CD14-positive monocyte (primary cell): Measurements from ENCODE around the gene RPLP1. TPM values are rescaled to one million over a fixed set of nuclear protein-coding genes. Genes with fewer than 3 reads are reported as not detected.

ENCODE experiments used
- DNase-seq, 3 donors: peaks; one replicate each; pipeline ENCODE4 v3.0.0-alpha.2; 2011 to 2022
- H2AFZ ChIP-seq: 2 replicates; pipeline ENCODE4 v1.6.0; 2012; ENCODE audit warnings: mild to moderate bottlenecking, low read depth, low read length, inconsistent platforms; ENCODE audit not compliant: insufficient read depth, poor library complexity, severe bottlenecking
- H3K27ac ChIP-seq, 2 donors: 1 replicate in 1 of 2; 2 replicates in 1 of 2; pipeline ENCODE4 v1.5.1; 2012 to 2013; ENCODE audit warnings: low read length in 2 of 2, control low read depth in 1 of 2, inconsistent platforms in 1 of 2, low read depth in 1 of 2, mild to moderate bottlenecking in 1 of 2
- H3K27me3 ChIP-seq, 2 donors: one replicate each; pipeline versions ENCODE4 v1.6.0 to v1.6.1; 2011 to 2013; ENCODE audit warnings: low read length in 2 of 2; ENCODE audit not compliant: control insufficient read depth in 2 of 2, insufficient read depth in 2 of 2
- H3K36me3 ChIP-seq, 2 donors: replicated peaks in 1 of 2; 1 replicate in 1 of 2; 2 replicates in 1 of 2; pipeline versions ENCODE4 v1.5.1 to v1.6.1; 2012 to 2013; ENCODE audit warnings: low read length in 2 of 2, control low read depth in 1 of 2, inconsistent platforms in 1 of 2, mild to moderate bottlenecking in 1 of 2; ENCODE audit not compliant: insufficient read depth in 2 of 2, control insufficient read depth in 1 of 2
- H3K4me1 ChIP-seq, 2 donors: 1 replicate in 1 of 2; 2 replicates in 1 of 2; pipeline versions ENCODE4 v1.5.1 to v1.6.1; 2012 to 2013; ENCODE audit warnings: low read length in 2 of 2, control low read depth in 1 of 2, inconsistent platforms in 1 of 2, mild to moderate bottlenecking in 1 of 2, moderate library complexity in 1 of 2; ENCODE audit not compliant: insufficient read depth in 2 of 2, control insufficient read depth in 1 of 2
- H3K4me2 ChIP-seq: replicated peaks from 2 replicates; pipeline ENCODE3; 2012; ENCODE audit warnings: low read length, moderate library complexity, mild to moderate bottlenecking; ENCODE audit not compliant: poor library complexity, severe bottlenecking; ENCODE audit errors: extremely low read depth
- H3K4me3 ChIP-seq, 3 experiments: fragments of 200-600 bp in 1 of 3; sonication (generic) in 1 of 3; replicated peaks in 1 of 3; 1 replicate in 2 of 3; 2 replicates in 1 of 3; pipeline ENCODE4 v1.5.1; 2011 to 2013; ENCODE audit warnings: low read length in 3 of 3, mild to moderate bottlenecking in 3 of 3, control low read depth in 2 of 3, low read depth in 2 of 3, inconsistent platforms in 1 of 3, moderate library complexity in 1 of 3
- H3K79me2 ChIP-seq: 2 replicates; pipeline ENCODE4 v1.6.0; 2012; ENCODE audit warnings: mild to moderate bottlenecking, control low read depth, inconsistent platforms, low read length, moderate library complexity; ENCODE audit not compliant: insufficient read depth
- H3K9ac ChIP-seq: 2 replicates; pipeline ENCODE4 v1.6.0; 2017; ENCODE audit warnings: low read length, mild to moderate bottlenecking; ENCODE audit not compliant: insufficient read depth, poor library complexity, severe bottlenecking
- H3K9me3 ChIP-seq, 2 donors: replicated peaks in 1 of 2; 1 replicate in 1 of 2; 2 replicates in 1 of 2; pipeline versions ENCODE4 v1.5.1 to v1.6.1; 2012 to 2013; ENCODE audit warnings: low read length in 2 of 2, control low read depth in 1 of 2; ENCODE audit not compliant: control insufficient read depth in 1 of 2, insufficient read depth in 1 of 2
- H4K20me1 ChIP-seq: 2 replicates; pipeline ENCODE4 v1.6.0; 2012; ENCODE audit warnings: mild to moderate bottlenecking, low read length, control low read depth, moderate library complexity; ENCODE audit not compliant: insufficient read depth
- H3K27ac Mint-ChIP-seq, 7 donors: one replicate each; pipeline ENCODE4 v1.8.0; 2020; ENCODE audit warnings: mild to moderate bottlenecking in 7 of 7, mixed read lengths in 7 of 7, moderate library complexity in 6 of 7, inconsistent platforms in 2 of 7
- H3K27me3 Mint-ChIP-seq, 3 donors: one replicate each; pipeline ENCODE4 v1.8.0; 2021 to 2022; ENCODE audit warnings: low read depth in 3 of 3, mild to moderate bottlenecking in 3 of 3, mixed read lengths in 3 of 3, moderate library complexity in 3 of 3, inconsistent platforms in 1 of 3
- H3K36me3 Mint-ChIP-seq, 2 donors: one replicate each; pipeline ENCODE4 v1.8.0; 2020; ENCODE audit warnings: mixed read lengths in 2 of 2, inconsistent platforms in 1 of 2, mild to moderate bottlenecking in 1 of 2
- H3K4me1 Mint-ChIP-seq: one replicate; pipeline ENCODE4 v1.8.0; 2020; ENCODE audit warnings: mild to moderate bottlenecking, mixed read lengths
- H3K4me3 Mint-ChIP-seq, 2 donors: one replicate each; pipeline ENCODE4 v1.8.0; 2020; ENCODE audit warnings: mild to moderate bottlenecking in 2 of 2, mixed read lengths in 2 of 2, moderate library complexity in 1 of 2
- H3K9me3 Mint-ChIP-seq, 7 donors: one replicate each; pipeline ENCODE4 v1.8.0; 2020 to 2022; ENCODE audit warnings: mixed read lengths in 7 of 7, mild to moderate bottlenecking in 6 of 7, moderate library complexity in 6 of 7, inconsistent platforms in 2 of 7
- CTCF ChIP-seq: fragments of 200-600 bp; IDR thresholded peaks from one replicate; pipeline ENCODE4 v1.8.0; 2022; ENCODE audit warnings: antibody characterized with exemption, mild to moderate bottlenecking
- WGBS: methylation state at CpG from one replicate; pipeline ENCODE4 v1.1.5; 2013; ENCODE audit warnings: missing lambda C conversion rate; ENCODE audit not compliant: insufficient coverage; 5-methylcytosine and 5-hydroxymethylcytosine counted together
- intact Hi-C, 2 donors: fragments of 100-400 bp; cut with micrococcal nuclease; formaldehyde crosslinking; loops; one replicate each; pipeline versions ENCODE4 v1.15.0 to v1.15.1; 2023
- polyA plus RNA-seq, 3 donors: library from polyadenylated mRNA; depleted of rRNA in 1 of 3; unstranded in 2 of 3; stranded (reverse) in 1 of 3; fragments of 300-500 nt in 2 of 3; fragments of >200 nt in 1 of 3; fragmentation: Illumina TruSeq in 2 of 3; gene quantifications; 1 replicate in 2 of 3; 2 replicates in 1 of 3; pipeline ENCODE4 v1.2.3, GENCODE V29; 2012 to 2021

Gene RPLP1
- polyA plus RNA-seq, 3 donors = 1,140 to 1,235 (median 1,177) TPM

DNA sequence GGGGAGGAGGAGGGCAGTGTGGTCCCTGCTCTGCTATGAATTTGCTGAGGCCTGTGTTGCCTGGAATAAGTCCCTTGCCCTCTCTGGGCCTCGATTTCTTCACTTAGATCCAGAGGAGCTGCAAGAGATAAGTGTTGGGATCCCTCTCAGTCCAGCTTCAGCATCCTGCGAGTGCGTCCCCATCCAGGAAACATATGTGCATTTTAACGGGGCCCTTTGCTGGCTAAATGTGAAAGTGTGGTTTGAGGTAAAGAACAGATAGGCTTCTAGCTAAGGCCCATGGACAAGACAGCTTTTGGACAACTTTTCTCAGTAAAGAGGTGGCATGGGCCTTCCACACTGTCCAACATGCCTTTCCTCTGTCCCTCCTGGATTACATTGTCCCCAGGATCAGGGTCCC lies 26.5 kb downstream of the RPLP1 start:
- H3K27me3 ChIP-seq = no peaks in the 10 kb centered on the region
- intact Hi-C loops = loop anchor here (5.0 to 10.0 kb wide), 6 partner anchors 586 to 1336 kb away; partner anchors contain the start of gene TLE3 (in 1 of the 2)
- H3K36me3 ChIP-seq = no peaks in the 10 kb centered on the region
- 11% methylated on average over 2 of the region's 4 CpGs for WGBS
- no peaks in the 10 kb centered on the region for H4K20me1 ChIP-seq
- peaks cover 2 to 6% of the 10 kb centered on the region in 2 donors for H3K9me3 ChIP-seq
- Mint-ChIP-seq H3K36me3 (no peaks in the 10 kb centered on the region), H3K9me3 (peaks cover 3 to 8% (median 5%) of the 10 kb centered on the region in 7 donors), H3K4me1 (peaks cover 7% of the 10 kb centered on the region), H3K27me3 (peaks cover 4 to 7% (median 7%) of the 10 kb centered on the region in 3 donors), H3K27ac (no peak overlapping the region), H3K4me3 (no peak overlapping the region)
- no peak for TF ChIP-seq CTCF
- H3K9ac ChIP-seq = no peak overlapping the region
- H3K4me1 ChIP-seq = no peaks in the 10 kb centered on the region
- H3K4me2 ChIP-seq = no peak overlapping the region
- no peak overlapping the region for H3K27ac ChIP-seq
- no peak for DNase-seq
- no peak overlapping the region for H2AFZ ChIP-seq
- H3K4me3 ChIP-seq = no peak overlapping the region
- no peaks in the 10 kb centered on the region for H3K79me2 ChIP-seq

- peaks cover 3 to 8% (median 5%) of the 10 kb centered on the region in 7 donors for H3K9me3 Mint-ChIP-seq
- Histone ChIP-seq H3K79me2 (no peaks in the 10 kb centered on the region), H3K4me1 (no peaks in the 10 kb centered on the region), H3K4me2 (no peak overlapping the region), H3K9ac (no peak overlapping the region), H3K36me3 (no peaks in the 10 kb centered on the region), H3K27ac (no peak overlapping the region), H4K20me1 (no peaks in the 10 kb centered on the region), H3K9me3 (peaks cover 2 to 6% of the 10 kb centered on the region in 2 donors), H2AFZ (no peak overlapping the region), H3K27me3 (no peaks in the 10 kb centered on the region), H3K4me3 (no peak overlapping the region)
- TF ChIP-seq CTCF = no peak
- no peak for DNase-seq
- no peaks in the 10 kb centered on the region for H3K36me3 Mint-ChIP-seq
- intact Hi-C loops = loop anchor here (5.0 to 10.0 kb wide), 6 partner anchors 585 to 1335 kb away; partner anchors contain the start of gene TLE3 (in 1 of the 2)
- H3K4me1 Mint-ChIP-seq = peaks cover 9% of the 10 kb centered on the region
- H3K27ac Mint-ChIP-seq = no peak overlapping the region
- no CpG with 5 or more reads among the region's 2 CpGs for WGBS
- peaks cover 2 to 7% (median 7%) of the 10 kb centered on the region in 3 donors for H3K27me3 Mint-ChIP-seq
- no peak overlapping the region for H3K4me3 Mint-ChIP-seq
These were observed 27.4 kb downstream of the RPLP1 start for GRCh38 chr15:69479971-69480370.
